GM19328 (cell line): ENCODE results near the gene PTGIR.

Experiments
- ATAC-seq: cut with Tn5 transposase; IDR thresholded peaks from one replicate; pipeline ENCODE4 v1.9.1; 2021; ENCODE audit warnings: mild to moderate bottlenecking, moderate library complexity; ENCODE audit not compliant: unreplicated experiment

PTGIR gene

DNA sequence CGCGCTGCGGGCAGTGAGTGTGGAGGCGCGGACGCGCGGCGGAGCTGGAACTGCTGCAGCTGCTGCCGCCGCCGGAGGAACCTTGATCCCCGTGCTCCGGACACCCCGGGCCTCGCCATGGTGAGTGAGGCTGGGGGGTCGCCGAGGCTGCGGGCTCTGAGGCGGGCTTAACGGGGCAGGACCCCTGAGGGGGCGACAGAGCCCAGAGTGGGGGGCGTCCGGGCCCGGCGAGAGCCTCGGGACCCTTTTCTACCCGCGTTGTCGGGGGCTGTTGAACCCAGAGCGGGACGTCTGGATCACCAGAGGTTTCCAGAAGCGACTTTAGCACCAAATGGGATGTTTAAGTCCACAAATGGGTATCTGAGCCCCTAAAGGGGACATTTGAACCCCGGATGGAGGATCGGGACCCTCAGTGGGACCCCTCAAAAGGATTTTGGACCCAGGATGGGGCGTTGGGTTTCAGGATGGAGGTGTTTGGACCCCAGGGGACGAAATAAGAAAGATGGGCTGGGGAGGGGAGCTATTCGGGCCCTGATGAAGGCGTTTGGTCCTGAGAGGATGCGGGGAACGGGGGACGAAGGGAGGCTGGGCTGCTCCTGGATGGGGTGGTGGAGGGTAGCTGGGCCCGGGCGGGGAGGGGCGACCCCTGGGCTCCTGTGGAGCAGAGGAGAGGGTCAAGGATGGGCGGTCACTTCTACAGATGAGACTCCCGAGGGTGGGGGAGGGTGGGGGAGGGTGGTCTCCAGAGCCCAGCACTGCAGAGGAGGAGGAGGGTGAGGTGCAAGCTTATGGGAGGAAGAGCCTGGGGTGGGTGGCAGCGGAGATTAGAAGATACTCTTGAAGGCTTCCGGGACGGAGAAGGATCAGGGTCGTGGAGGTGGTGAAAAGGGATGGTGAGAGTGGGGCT, 23.3 kb downstream of the PTGIR start, which contains the start of gene CALM3:
CALM3 (plus strand) TSS at position 13 of the 907 bp plus-strand sequence; CDS start at position 118, 105 bp downstream.
- ATAC-seq = no peak

DNA sequence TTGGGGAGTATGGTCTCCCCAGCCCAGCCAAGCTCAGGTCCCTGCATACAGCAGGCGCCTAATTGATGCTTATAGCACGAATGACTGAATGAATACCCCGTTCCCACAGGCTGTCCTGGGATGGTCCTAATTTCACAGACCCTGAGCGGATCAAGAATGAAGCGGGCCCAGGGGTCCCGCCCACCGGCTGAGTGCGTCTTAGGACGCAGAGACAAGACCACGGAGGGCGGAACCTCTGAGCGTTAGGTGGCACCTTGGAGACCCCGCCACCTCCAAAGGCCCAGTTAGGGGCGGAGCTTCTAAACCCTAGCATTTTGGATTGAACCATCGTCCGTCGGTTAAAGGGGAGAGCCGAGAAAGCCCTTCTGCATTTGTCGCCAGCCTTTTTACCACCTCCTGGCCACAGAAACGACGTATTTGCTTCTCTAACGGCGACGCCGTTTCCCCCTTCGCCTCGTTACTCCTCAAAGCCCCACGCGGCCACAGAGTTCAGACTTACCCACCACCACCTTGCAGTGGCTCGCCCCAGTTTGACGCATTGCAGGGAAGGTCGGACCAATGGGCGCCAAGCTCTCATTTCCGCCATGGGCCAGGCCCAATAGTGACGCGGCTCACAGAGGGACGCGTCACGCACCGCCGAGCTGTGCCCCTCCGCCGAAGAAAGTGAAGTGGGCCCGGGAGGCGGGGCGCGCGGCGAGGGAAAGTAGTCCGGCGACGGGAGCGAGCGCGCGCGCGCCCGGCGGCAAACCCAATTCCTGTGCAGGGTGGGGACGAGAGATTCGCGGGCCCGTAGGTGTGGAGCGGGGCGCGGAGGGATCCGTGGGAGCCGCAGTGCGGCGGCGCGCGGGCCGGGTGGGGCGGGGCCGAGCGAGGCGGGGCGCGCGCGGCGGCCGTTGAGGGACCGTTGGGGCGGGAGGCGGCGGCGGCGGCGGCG, 24.2 kb downstream of the PTGIR start:
- ATAC-seq = peak; percentile 82

DNA sequence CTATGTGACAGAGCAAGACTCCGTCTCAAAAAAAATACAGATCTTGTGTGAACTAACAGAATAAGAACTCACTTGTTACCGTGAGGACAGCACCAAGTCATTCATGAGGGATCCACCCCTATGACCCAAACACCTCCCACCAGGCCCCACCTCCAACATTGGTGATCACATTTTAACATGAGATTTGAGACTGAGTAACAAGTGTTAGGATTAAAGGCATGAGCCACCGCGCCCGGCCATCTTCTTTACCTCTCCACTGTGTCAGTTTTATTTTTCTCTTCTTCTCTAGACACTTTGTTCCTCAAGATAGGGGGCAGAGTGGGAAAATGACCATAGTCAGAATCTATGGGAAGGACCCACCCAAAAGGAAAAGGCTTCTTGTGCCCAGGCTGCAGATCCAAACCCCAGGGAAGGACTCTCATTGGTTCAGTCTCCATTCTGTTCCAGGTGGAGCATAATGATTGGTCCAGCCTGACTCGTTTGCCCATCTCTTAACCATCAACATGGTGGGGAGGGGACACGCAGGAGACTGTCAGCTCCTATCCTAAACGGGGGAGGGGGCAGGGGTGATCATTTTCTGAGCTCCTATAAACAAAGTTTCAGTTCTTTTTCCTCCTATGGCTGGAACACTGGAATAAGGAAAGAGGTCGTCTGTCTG, 25.0 kb downstream of the PTGIR start:
- ATAC-seq = no peak

DNA sequence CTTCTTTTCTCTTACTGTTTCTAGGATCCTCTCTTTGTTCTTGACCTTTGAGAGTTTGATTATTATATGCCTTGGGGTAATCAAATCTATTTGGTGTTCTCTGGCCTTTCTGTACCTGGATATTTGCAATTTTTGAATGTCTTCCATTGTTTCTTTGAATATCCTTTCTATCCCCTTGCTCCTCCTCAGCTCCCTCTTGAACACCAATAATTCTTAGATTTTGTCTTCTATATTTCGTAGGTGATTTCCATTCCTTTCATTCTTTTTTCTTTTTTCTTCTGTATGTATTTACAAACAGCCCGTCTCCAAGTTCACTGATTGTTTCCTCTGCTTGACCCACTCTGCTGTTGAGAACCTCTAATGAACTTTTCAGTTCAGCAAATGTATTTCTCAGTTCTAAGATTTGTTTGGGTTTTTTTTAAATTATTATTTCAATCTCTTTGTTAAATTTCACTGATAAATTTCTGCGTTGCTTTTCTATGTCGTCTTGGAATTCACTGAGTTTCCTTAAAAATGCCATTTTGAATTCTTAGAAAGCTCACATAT, 26.4 kb downstream of the PTGIR start:
- no peak for ATAC-seq

DNA sequence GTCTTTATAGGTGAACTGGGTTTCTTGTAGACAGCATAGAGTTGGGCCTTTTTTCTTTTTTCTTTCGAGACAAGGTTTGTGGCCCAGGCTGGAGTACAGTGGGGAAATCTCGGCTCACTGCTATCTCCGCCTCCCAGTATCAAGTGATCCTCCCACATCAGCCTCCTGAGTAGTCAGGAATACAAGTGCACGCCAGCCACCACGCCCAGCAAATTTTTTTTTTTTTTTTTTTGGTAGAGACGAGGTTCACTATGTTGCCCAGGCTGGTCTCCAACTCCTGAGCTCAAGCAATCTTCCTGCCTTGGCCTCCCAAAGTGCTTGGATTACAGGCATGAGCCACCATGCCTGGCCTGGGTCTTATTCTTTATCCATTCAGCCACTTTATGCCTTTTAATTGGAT, 28.9 kb downstream of the PTGIR start:
- no peak for ATAC-seq

DNA sequence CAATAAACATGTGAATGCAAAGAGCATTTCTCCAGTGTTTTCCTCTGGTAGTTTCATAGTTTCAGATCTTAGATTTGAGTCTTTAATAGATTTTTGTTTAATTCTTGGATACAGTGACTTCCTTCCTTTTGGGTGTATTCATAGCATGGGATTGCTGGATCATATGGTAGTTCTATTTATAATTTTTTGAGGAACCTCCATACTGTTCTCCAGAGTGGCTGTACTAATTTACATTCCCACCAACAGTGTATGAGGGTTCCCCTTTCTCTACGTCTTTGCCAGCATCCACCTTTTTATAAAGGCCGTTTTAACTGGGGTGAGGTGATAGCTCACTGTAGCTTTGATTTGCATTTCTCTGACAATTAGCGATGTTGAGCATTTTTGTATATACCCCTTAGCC, 33.0 kb downstream of the PTGIR start:
- no peak for ATAC-seq

DNA sequence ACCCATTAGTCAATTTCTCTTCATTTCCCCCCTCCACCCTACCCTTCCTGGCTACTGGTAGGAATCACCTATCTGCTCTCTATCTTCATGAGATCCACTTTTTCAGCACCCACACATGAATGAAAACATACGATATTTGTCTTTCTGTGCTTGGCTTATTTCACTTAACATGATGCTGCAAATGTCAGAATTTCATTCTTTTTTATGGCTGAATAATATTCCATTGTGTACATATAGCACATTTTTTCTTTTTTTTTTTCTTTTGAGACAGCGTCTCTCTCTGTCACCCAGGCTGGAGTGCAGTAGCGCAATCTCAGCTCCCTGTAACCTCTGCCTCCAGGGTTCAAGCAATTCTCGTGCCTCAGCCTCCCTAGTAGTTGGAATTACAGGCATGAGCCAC, 33.6 kb downstream of the PTGIR start:
- no peak for ATAC-seq

DNA sequence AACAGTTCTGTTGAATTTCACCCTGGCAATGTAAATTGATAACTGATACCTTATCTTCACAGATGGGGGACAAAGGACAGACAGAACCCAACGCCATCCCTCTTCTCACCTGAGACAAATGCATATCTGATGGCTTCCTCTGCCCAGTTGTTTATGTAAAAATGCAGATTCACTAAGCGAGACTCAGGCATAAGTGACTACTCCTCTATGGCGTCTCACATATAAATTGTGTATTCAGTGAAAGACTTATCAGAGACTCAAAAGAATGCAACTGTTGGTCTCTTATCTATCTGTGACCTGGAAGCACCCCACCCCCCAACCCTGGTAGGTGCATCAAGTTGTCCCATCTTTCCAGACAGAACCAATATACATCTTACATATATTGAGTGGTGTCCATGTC, 37.0 kb downstream of the PTGIR start:
- no peak for ATAC-seq

DNA sequence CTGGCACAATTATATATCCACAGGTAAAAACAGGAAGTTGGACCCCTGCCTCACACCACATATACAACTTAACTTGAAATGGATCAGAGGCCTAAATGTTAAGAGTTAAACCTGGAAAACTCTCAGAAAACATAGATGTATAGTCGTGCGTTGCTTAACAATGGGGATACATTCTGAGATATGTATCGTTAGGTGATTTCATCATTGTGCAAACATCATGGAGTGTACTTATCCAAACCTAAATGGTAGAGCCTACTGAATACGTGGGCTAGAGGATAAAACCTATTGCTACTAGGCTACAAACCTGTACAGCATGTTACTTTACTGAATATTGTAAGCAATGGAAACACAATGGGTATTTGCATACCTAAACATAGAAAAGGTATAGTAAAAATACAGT, 38.6 kb downstream of the PTGIR start:
- ATAC-seq = no peak

DNA sequence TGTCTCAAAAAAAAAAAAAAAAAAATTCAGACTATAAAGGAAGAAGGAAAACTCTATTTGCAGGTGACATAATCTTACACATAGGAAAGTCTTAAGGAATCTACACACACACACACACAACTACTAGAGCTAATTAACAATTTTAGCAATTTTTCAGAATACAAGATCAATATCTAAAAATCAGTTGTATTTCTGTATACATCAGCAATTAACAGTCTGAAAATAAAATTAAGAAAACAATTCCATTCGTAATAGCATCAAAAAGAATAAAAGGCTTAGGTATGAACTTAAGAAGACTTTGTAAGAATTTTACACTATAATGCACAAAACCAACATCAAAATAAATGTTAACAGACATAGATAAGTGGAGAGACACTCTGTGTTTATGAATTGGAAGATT, 39.4 kb downstream of the PTGIR start:
- no peak for ATAC-seq

DNA sequence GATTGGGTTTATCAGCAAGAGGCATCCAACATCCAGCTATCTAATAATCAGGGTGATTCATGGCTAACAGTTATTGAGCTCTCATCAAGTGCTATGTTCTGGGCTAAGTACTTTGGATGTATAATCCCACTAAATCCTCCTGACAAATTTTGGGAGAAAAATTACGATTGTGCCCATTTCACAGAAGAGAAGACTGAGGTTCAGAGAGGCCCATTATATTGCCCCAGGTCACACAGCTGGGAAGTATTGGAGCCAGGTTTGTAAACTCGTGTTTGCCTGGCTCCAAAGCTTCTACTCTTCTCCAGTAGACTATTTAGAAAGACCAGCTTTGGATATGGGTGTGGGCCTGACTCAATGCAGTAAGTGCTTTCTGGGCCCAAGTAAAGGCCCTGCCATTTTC, 44.6 kb downstream of the PTGIR start:
- no peak for ATAC-seq

DNA sequence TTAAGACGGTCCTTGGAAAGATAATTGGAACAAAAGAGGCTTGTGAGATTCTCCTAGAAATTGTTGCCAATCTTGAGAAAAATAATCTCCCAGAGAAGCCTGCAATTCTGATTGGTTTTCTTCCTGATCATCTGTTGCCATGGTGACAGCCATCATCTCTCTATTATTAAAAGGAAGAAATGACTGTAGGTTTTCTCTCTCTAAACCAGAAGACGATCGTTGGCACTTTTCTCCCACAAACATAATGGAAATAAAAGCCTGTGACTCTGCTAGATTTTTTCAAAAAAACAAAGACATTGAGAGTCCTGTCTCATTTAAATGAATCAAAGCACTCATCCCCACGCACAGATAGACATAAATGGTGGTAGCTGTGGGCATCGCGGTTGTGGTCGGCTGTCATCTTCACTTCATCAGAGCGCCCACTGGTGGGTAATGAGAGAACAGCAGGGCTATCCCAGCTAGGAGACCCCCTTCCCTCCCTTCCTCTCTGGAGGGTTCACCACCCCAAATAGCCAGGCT, 45.5 kb downstream of the PTGIR start:
- no peak for ATAC-seq

DNA sequence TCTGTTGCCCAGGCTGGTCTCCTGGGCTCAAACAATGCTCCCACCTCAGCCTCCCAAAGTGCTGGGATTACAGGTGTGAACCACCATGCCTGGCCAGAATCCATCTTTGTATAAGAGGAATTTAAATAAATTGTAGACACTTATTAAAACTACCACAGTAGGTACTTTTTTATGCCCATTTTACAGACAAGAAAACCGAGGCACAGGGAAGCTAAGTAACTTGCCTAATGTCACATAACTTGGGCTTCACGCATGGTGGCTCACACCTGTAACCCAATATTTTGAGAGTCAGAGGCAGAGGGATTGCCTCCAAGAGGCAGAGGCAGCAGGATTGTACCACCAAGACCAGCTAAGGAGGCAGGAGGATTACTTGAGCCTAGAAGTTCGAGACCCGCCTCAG, 46.4 kb downstream of the PTGIR start:
- ATAC-seq = no peak

DNA sequence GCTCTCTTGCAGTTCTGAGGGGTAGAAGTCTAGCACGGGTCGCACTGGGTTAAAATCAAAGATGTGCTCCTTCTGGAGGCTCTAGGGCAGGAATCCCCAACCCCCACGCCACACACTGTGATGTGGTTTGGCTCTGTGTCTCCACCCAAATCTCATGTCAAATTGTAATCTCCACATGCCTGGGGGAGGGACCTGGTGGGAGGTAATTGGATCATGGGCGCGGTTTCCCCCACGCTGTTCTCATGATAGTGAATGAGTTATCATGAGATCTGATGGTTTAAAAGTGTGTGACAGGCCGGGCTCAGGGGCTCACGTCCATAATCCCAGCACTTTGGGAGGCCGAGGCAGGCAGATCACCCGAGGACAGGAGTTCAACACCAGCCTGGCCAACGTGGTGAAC, 50.4 kb downstream of the PTGIR start:
- ATAC-seq = no peak

DNA sequence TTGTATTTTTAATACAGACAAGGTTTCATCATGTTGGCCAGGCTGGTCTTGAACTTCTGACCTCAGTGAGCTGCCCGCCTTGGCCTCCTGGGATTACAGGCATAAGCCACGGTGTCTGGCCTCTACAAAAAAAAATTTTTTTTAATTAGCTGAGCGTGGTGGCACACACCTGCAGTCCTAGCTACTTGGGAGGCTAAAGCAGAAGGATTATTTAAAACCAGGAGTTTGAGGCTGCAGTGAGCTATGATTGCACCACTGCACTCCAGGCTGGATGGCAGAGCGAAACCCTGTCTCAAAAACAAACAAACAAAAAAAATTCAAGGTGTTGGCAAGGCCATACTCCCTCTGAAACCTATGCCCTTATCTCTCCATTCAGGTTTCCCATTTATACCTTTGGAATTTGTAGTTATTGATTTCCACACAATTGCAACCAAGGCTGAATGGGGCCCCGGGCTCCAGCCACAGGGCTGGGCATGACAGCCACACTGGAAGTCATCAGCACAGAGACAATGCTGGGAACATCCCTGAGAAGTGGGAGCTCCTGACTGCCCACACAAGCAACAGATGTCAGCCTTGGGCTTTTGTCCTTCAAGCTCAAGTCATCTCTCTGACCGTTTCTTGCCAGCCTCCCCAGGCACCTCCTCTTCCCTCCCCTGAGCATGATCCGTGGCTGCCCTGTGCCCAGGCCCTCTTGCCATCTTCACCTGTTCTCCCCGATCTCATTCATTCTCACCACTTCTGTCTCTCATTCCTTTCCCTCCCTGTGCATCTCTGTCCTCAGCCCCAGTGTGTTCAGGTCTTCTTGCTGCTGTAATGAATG, 51.0 kb downstream of the PTGIR start:
- ATAC-seq = no peak

DNA sequence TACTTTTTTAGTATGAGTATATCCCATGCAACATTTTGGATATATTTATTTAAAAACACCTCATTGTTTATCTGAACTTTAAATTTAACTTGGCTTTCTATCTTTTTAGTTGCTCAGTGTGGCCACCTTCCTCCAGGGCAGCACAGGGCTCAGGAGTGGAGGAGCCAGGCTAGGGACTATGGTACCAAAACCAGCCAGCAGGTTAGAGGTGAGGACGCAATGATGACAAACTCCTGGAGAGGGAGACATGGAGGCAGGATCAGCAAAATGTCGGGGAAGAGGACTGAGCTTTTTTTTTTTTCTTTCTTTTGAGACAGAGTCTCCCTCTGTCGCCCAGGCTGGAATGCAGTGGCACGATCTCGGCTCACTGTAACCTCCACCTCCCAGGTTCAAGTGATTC, 53.4 kb downstream of the PTGIR start:
- ATAC-seq = no peak
